Stimulated activated CD8-positive, alpha-beta memory T cell treated with anti-CD3 and anti-CD28 coated beads, Interleukin-7, amount 100 ng/mL, for 4 hours (primary cell): ENCODE results near the gene OPCML.

Experiments
- DNase-seq, 2 donors: peaks; one replicate each; pipeline ENCODE4 v3.0.0-alpha.2; 2020; ENCODE audit warnings: low read depth in 2 of 2

The OPCML gene

GRCh38 chr11:133072858-133073582 lies 459.3 kb downstream of the OPCML start:
- no peak for DNase-seq

DNA sequence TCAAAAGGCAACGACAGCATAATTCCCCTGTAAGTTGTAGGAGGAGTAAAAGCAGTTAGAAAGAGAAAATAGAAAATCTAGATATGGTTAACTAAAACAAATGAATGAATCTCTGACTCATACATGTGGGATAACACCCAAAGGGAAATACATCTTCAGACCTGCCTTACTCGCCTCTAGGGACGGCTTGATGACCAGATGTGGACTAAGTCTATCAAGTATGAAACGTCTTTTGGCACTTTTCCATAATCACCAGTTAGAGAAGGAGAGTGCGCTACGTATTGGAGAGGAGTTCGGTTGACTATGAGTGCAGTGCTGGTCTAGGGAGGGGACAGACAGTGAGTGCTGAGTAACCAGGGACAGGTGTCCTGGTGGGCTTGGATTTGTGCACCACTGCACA lies 459.9 kb downstream of the OPCML start:
- DNase-seq, result no peak

DNA sequence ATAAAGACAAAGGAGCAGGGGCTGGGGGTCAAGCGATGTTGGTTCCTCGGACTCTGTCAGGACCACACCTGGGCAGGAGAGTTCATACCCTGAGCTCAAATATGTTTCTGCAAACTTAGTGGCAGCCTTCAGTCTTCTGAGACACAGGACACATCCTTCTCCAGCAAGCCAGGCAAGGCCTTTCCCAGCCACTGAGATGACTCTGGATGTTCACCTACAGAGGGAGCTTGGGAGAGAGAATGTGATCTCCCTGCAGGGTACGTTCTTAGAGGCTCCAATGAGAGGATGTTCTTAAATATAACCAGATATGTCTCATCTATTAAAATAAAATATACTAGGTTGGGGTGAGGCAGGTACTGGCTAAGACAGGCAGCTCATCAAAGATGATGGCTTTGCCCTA lies 461.5 kb downstream of the OPCML start:
- no peak for DNase-seq

GRCh38 chr11:133070021-133070713 lies 462.1 kb downstream of the OPCML start:
- DNase-seq, result no peak

- no peak for DNase-seq
Observed at GRCh38 chr11:133065847-133066485, 466.3 kb downstream of the OPCML start.

- DNase-seq, result no peak
Observed at GRCh38 chr11:133064961-133065360, 467.3 kb downstream of the OPCML start.

GRCh38 chr11:133064152-133064877 lies 468.0 kb downstream of the OPCML start:
- DNase-seq, result no peak

DNA sequence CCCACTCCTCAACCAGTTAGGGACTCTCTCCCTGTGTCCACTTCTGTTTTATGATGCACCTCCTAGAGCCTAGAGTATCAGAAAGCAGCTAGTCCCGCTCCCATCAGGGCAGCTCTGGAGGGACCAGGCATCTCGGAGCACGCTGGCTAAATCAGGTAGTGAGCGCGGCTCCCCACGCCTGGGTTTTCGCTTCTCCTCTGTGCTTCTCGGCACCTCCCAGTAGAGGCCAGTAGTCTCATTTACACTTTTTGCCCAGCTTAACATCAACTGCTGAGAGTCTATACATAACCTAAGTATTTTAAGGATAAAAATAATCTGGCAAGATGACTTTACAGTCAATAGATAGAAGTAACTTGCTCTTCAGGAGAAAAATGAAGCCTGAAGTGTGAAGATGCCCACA lies 473.8 kb downstream of the OPCML start:
- no peak for DNase-seq

GRCh38 chr11:133053124-133053776 lies 479.1 kb downstream of the OPCML start:
- DNase-seq, result no peak

DNA sequence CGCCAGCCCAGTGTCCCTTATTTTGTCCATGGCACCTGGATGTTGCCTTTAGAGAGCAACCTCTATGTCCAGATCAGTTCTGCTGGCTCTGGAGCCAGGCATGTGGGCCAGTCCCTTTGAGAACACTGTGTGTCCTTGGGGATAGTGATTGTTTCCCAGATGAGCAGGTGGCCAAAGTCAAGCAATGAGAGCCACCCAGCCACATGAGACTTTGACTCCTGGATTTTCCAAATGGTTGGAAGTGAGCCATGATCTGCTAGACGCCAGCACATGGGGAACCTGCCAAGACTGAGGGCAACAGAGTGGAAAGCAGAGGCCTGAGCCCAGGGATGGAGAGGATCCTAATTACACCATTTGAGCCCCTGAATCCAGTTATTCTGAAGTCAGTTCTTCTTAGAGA lies 479.8 kb downstream of the OPCML start:
- DNase-seq, result no peak

DNA sequence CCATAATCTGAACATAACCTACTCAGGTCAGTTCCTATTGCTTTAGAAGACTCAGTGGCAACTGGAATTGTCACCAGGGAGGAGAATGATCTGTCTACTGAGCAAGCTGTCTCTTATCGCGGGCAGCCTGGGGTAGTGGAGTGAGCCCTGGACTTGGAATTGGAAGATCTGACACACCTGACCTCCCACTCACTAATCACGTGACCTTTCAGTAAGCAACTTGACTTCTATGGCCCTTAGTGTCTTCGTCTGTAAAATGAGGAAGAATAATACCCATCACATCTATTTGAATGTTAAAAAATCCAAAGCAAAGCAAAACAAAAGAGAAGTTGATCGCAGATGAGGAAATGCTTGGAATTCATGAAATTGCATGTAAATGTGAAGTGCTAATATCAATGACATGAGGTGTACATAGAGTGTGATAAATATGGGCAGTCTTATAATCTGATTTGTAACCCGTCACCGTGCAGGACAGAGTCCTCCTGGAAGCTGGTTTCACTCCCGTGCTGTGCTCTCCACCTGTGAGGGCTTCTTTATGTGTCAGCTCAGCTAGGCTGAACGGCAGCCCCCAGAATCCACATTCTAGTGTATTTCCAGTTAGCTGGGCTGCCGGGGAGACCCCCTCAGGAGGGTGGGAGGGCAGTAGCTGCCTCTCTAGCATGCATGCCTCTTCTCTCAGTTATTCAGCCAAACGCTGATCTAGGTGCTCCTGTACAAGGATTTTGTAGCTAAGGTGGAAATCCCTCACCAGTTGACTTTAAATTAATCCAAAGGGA lies 482.9 kb downstream of the OPCML start:
- DNase-seq, result no peak

DNA sequence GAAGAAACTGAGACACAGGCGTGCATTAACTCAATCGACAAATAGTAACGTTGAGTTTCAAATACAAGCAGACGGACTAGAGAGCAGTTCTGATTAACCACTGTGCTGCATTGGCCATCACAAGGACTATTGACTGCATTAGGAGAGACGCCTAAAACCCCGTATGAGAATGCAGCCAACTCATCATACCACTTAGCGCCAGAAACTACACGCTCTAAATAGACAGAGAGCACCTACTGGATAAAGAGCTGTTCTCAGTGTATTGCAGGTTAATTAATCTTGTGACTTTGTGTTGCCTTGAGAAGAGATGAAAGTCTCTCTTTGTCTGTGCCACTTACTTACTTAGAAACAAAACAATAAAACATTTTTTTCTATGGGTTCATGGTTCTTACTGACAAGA lies 484.0 kb downstream of the OPCML start:
- no peak for DNase-seq

- DNase-seq, result no peak
Observed at GRCh38 chr11:133047771-133048115, 484.6 kb downstream of the OPCML start.

DNA sequence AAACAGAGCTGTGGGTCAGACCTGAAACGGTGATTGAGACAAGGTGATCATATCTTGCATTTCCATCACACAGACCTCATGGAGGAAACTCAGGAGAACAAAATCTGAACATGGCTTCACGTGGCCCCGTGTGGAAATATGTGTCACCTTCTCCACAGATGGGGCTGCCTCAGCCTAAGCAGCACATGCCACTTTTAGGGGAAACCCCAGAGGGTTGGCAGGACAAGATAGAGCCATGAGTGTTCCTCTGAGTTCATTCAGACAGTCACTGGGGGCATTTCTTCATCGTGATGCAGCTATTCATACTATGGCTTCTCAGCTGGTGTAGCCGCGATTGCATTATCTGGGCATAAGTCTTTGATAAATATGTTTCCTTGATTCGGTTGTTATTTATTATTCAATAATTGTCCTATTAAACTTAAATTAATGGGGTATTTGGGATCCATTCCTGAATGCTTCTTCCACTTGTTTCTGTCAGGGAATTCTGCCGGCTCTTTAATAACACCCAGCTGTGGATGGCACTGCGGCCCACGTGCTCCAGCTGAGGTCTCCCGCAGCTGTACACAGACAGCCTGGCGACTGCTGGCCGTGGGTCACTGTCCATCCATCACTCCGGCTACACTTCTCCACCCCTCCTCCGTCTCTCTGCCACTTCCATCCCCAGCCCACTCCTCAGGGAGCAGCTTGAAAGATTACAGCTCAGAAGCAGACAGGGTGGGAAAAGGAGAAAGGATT lies 485.1 kb downstream of the OPCML start:
- no peak for DNase-seq

GRCh38 chr11:133046252-133046651 lies 486.0 kb downstream of the OPCML start:
- no peak for DNase-seq

DNA sequence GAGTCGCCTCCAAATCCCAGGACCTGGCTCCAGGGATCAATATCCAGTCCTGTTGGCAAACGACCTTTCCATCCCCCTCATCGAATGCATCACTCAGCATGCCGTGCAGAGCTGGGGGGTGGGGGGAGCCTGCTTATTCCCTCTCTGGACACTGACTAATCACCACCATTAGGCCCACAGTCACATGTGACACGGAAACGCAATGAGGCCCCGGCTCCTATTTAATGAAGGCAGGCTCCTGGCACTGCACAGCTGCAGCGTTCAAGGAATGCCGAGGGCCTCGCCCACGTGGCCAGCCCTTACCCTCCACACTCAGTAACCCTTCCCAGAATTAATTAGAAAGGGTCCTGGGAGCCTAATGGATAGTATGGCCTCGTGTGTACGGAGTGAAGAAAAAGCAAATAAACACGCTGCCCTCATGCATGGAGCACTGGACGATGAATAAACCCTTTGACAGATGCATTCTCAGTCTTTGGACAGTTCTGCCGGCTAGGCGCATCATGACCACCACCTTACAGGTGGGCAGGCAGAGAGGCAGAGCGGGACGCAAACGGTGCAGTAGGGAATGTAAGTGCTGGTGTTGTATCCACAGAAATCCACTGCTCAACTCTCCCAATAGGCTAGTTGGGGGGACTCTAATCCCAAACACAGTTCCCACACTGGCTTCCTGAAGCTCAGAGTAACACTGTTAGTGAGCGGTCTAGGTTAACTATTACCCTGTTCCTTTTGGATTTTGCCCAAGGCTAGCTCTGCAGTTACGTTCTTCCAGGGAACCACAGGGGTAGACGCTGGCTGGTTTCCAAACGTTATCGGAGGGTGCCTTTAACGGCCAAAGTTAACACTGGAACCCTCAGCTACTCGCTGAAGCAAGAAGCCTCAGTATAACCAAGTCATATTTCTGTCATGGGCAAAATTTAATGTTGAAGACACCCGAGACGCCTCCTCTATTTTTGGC lies 490.1 kb downstream of the OPCML start:
- no peak for DNase-seq

- DNase-seq, result no peak
Observed at GRCh38 chr11:133041181-133041580, 491.1 kb downstream of the OPCML start.

DNA sequence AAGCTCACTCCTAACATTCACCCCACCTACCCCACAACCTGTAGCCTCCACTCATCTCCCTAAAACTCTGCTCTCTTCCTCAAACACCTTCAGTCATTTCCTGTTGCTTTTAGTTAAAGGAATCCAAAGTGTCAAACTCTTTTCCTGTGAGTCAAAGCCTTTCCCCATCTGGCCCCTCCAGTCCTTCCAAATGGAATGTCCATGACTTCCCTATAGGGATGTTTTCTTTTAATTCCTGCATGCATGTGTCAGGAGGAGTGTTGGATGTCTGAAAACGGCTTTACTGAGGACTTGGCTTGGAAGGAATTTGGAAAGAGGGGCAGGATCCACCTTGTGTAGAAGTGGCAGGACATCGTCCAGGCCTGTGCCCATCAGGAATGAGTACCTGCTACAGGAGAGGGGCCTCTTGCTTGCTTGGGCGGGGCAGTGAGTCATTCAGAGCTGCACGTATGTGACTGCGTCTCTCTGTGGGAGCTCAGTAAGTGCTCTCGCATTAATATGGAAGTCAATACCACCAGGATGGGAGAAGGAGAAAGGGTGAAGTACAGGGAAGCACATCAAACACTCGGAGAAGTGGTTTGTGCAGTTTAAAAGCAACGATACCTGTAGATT lies 491.9 kb downstream of the OPCML start:
- DNase-seq, result no peak

DNA sequence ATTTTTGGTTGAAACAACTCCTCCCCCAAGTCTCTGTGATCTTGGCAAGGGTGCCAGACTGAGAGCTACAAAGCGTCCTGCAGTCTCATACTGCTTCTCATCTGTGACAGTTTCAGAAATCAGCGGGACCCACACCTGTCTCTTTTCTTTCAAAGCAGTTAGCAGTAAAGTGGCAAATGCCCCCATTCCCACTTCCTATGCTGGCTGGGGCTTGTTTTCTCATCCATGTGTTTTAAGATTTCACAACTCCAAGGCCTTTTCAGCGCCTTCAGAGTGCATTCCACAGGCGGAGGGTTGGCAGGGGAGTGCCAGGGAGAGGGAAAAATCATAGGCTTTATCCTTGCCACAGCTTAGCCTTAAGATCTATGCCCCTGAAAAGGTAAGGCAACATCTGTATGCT lies 493.5 kb downstream of the OPCML start:
- DNase-seq, result no peak
